NCI-H128 (cell line): ENCODE data around the gene ENPP1.
"Not testable (repeated sequence)": the region's sequence is repeated elsewhere in the genome, so short reads cannot be mapped to it uniquely, and the experiment has no call there.

Experiments
- DNase-seq: peaks from one replicate; lab custom pipeline; 2025; ENCODE audit not compliant: unreplicated experiment; lab: John Stamatoyannopoulos, UW

ENPP1 gene

GRCh38 chr6:131828080-131828479 is 20.3 kb downstream of the ENPP1 start:
- no peak for DNase-seq

- no peak for DNase-seq
Observed at GRCh38 chr6:131828951-131829350, 21.1 kb downstream of the ENPP1 start.

GRCh38 chr6:131831392-131831791 is 23.6 kb downstream of the ENPP1 start:
- DNase-seq, result no peak

GRCh38 chr6:131831886-131832285 is 24.1 kb downstream of the ENPP1 start:
- DNase-seq, result no peak

- no peak for DNase-seq
Observed at GRCh38 chr6:131832363-131832762, 24.5 kb downstream of the ENPP1 start.

GRCh38 chr6:131838051-131838450 is 30.2 kb downstream of the ENPP1 start:
- DNase-seq, result no peak

- DNase-seq, result no peak
Observed at GRCh38 chr6:131839388-131839787, 31.6 kb downstream of the ENPP1 start.

- no peak for DNase-seq
Observed at GRCh38 chr6:131840441-131840840, 32.6 kb downstream of the ENPP1 start.

- DNase-seq, result no peak
Observed at GRCh38 chr6:131840936-131841583, 33.2 kb downstream of the ENPP1 start.

- DNase-seq, result no peak
Observed at GRCh38 chr6:131843768-131844167, 35.9 kb downstream of the ENPP1 start.

GRCh38 chr6:131844243-131844841 is 36.5 kb downstream of the ENPP1 start:
- DNase-seq, result no peak

GRCh38 chr6:131846023-131846663 is 38.3 kb downstream of the ENPP1 start:
- DNase-seq, result no peak

- no peak for DNase-seq
Observed at GRCh38 chr6:131846905-131847304, 39.1 kb downstream of the ENPP1 start.

GRCh38 chr6:131849799-131850198 is 42.0 kb downstream of the ENPP1 start:
- no peak for DNase-seq

GRCh38 chr6:131851049-131851769 is 43.4 kb downstream of the ENPP1 start:
- no peak for DNase-seq

- DNase-seq, result no peak
Observed at GRCh38 chr6:131852200-131852599, 44.4 kb downstream of the ENPP1 start.

- DNase-seq, result no peak
Observed at GRCh38 chr6:131854803-131855202, 47.0 kb downstream of the ENPP1 start.

GRCh38 chr6:131858765-131859415 is 51.1 kb downstream of the ENPP1 start:
- DNase-seq, result no peak

- DNase-seq, result not testable (repeated sequence)
Observed at GRCh38 chr6:131859658-131860057, 51.8 kb downstream of the ENPP1 start.

- no peak for DNase-seq
Observed at GRCh38 chr6:131861381-131861780, 53.6 kb downstream of the ENPP1 start.

GRCh38 chr6:131862476-131862875 is 54.7 kb downstream of the ENPP1 start:
- DNase-seq, result no peak
